ENCODE measurements around the gene PKN1.

PKN1 gene

GRCh38 chr19:14470031-14470876 is 37.1 kb downstream of the PKN1 start:
- no peak for DNase-seq

DNA sequence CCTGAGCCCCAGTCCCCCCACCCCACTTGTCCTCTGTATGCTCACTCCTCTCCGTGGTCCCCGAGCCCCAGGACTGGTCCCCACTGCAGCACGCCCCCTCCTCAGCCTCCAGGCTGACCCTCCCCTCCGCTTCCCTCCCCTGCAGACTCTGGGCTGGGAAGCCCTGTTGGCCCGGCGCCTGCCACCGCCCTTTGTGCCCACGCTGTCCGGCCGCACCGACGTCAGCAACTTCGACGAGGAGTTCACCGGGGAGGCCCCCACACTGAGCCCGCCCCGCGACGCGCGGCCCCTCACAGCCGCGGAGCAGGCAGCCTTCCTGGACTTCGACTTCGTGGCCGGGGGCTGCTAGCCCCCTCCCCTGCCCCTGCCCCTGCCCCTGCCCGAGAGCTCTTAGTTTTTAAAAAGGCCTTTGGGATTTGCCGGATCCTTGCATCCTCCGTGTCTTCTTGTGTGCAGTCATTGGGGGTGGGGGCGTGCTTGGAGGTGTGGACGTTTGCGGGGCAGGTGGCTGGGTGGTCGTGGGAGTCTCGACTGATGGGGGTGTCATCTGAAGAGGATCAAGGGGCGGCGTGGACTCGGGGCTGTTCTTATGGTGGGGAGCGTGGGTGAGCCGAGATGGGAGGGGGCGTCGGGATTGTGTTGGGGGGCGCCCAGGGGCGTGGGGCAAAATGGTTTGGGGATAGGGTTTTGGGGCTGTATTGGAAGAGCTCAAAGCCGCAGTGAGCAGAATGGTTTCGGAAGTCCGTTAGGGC is 38.5 kb downstream of the PKN1 start:
- no peak for DNase-seq

DNA sequence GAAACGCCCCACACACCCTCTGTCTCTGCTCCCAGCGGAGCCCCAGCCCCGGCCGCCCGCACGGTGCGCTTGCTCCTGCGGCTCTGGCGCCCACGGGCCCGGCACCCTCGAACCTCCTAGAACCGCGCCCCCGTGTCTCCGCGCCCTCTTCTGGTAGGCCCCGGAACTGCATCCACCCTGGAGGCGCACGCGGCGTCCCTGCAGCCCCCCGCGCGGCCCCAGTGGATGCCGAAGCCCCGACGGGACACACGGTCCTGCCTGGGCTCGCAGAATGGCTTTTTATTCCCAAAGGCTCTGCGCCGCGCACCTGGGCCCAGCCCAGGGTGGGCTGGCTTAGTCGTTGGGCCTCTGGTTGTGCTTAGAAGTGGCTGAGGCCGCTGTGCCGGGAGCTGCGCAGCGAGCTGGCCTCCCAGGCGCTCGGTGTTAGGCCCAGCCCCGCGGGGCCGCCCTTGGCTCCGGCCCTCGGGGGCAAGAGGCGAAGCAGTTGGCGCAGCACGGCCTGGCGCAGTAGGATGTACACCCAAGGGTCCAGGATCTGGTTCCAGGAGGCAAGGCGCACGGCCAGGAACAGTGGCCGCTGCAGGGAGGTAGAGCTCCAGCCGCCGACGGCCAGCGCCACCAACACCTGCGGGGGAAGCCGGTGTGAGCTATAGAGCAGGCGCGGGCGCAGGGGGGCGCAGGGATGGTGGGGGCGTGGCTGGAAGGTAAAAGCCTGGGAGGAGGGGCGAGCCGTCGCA is 39.3 kb downstream of the PKN1 start:
- no peak for DNase-seq

- no peak for DNase-seq
Measured at GRCh38 chr19:14473073-14473977, 40.2 kb downstream of the PKN1 start.

DNA sequence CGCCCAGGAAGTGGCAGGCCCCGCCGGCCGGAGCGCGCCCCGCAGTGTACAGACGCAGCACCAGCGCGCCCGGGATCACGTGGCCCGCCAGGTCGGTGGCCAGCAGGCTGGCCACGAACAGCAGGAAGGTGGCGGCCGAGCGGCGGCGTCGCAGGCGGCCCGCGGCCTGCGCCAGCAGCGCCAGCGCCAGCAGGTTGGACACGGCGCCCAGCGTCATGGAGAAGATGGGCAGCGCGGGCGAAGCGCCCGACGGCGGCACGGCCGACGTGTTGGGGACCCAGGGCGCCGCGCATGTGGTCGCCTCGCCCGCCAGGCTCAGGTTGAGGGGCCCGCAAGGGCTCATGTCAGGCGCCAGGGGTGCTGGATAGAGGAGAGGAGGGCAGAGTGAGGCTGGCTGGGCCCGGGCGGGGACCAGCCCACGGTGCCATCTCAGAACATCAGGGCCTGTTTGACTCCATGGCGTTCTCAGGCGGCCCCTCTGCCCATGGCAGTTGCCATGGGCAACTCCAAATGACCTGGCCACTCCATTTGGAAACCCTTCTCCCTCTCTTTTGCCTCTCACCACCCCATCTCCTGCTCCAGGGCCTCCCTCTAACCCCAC is 41.0 kb downstream of the PKN1 start:
- no peak for DNase-seq

GRCh38 chr19:14474827-14475226 is 41.7 kb downstream of the PKN1 start:
- DNase-seq: no peak

GRCh38 chr19:14475251-14476073 is 42.4 kb downstream of the PKN1 start, which contains the start of gene PTGER1:
TSS of gene PTGER1 (minus strand) at chr19:14475354. CDS start at chr19:14474320, 1,034 bp downstream.
- no peak for DNase-seq

DNA sequence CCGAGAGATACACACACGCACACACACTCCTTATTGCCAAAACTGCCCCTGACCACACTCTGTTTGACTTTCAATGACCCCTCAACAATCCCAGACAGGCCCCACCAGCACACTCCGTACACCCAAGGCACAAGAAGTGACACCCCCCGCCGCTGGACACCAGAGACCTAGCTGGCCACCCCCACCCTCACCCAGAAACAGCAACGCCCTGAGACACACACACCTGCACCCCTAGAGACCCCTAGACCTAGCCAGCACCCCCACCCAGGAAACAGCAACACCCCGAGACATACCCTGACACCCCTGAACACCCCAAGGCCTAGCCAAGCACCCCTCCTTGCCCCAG is 43.2 kb downstream of the PKN1 start:
- DNase-seq: no peak

GRCh38 chr19:14476673-14477401 is 43.7 kb downstream of the PKN1 start:
- no peak for DNase-seq

- no peak for DNase-seq
Measured at GRCh38 chr19:14477418-14478112, 44.5 kb downstream of the PKN1 start.

- DNase-seq: no peak
Measured at GRCh38 chr19:14478113-14478545, 45.0 kb downstream of the PKN1 start.

DNA sequence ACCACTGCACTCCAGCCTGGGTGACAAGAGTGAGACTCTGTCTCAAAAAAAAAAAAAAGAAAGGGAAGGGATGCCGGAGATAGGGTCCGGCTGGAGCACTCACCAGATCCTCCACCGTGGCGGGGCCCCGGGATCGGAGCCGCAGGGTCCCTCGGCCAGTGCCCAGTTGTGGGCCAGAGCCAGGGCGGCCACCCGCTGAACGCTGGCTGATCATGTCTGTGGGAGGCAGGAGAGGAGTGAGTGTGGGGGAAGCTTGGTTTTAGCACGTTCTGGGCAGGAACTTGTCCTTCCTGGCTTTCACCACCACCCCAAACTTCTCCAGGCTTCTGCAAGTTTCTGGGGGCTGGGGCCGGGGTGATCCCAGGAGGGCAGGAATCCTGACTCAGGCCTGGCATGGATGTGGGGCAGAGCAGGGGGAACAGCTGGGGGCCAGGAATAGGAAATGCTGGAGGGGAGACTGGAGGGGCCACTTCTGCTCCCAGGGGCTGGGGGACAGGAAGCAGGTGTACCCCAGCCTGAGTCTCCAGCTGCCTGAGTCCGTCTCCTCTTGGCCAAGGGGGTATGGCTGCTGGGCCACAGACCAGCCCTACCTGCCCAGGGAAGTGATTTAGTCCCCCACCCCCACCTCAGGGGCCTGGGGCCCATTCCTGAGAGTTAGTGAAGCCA is 46.3 kb downstream of the PKN1 start:
- DNase-seq: no peak

GRCh38 chr19:14479975-14480699 is 47.0 kb downstream of the PKN1 start:
- no peak for DNase-seq

- no peak for DNase-seq
Measured at GRCh38 chr19:14480700-14481079, 47.6 kb downstream of the PKN1 start.

DNA sequence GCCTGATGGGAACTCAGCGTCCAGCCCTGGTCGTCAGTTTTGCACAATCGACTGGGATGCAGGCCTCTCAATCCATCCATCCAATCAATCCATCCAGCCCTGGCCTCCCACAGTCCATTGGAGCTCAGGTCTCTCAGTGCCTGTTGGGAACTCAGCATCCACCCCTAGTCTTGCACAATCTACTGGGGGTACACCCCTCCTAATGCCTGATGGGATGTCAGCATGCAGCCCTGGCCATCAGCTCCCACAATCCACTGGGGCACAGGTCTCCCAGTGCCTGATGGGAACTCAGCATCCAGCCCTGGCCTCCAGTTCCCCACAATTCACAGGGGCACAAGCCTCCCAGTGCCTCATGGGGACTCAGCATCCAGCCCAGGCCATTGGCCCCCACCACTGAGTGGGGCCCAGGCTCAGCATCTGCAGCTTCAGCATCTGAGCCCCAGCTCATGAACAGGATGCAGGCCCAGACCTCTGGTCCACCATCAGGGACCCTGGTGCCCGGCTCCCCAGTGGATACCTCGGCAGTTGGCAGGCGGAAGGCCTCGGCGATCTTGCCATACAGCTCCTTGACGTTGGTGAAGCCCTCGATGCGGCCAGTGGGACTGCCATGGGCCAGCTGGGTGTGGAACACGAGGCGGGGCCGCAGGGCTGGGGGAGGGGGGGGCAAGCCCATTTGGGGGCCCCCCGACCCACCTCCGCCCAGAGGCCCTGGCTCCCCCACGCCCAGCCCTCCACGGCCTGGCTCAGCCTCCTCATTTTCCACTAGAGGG is 49.3 kb downstream of the PKN1 start:
- no peak for DNase-seq

GRCh38 chr19:14487370-14488125 is 54.4 kb downstream of the PKN1 start:
- no peak for DNase-seq

All from NCI-H187 treated with DMSO at 0.1 percent for 48 hours (cell line).